Heart left ventricle (tissue), 16 donors: ENCODE data around the gene UBE2U. TPM values are rescaled to one million over a fixed set of nuclear protein-coding genes. Genes with fewer than 3 reads are reported as not detected.

Experiments
- ATAC-seq, 4 donors: fragments of 200-7000 bp; cut with Tn5 transposase; one replicate each; pipeline ENCODE4 v1.9.1; 2020 to 2022; ENCODE audit warnings: moderate library complexity in 4 of 4, mild to moderate bottlenecking in 3 of 4, moderate number of reproducible peaks in 1 of 4
- DNase-seq, 5 donors: peaks; one replicate each; pipeline ENCODE4 v3.0.0-alpha.2; 2020
- H3K27ac ChIP-seq, 12 donors: fragments of 200-600 bp; sonication (generic) in 4 of 12; one replicate each; pipeline versions ENCODE4 v1.5.0 to v1.8.0; 2016 to 2022; ENCODE audit warnings: mild to moderate bottlenecking in 2 of 12
- H3K27me3 ChIP-seq, 9 donors: fragments of 200-600 bp; sonication (generic) in 2 of 9; one replicate each; pipeline versions ENCODE4 v1.5.1 to v1.8.0; 2016 to 2022; ENCODE audit warnings: mild to moderate bottlenecking in 3 of 9
- H3K36me3 ChIP-seq, 9 donors: fragments of 200-600 bp; sonication (generic) in 2 of 9; one replicate each; pipeline versions ENCODE4 v1.5.0 to v1.8.0; 2018 to 2022; ENCODE audit warnings: mild to moderate bottlenecking in 2 of 9
- H3K4me1 ChIP-seq, 12 donors: fragments of 200-600 bp; sonication (generic) in 4 of 12; one replicate each; pipeline versions ENCODE4 v1.5.0 to v1.8.0; 2016 to 2022; ENCODE audit warnings: mild to moderate bottlenecking in 3 of 12
- H3K4me3 ChIP-seq, 12 donors: fragments of 200-600 bp; sonication (generic) in 4 of 12; one replicate each; pipeline versions ENCODE4 v1.5.0 to v1.8.0; 2017 to 2022; ENCODE audit warnings: mild to moderate bottlenecking in 9 of 12, moderate library complexity in 4 of 12
- H3K9me3 ChIP-seq, 12 donors: fragments of 200-600 bp; sonication (generic) in 4 of 12; one replicate each; pipeline versions ENCODE4 v1.5.0 to v1.8.0; 2016 to 2022; ENCODE audit warnings: mild to moderate bottlenecking in 1 of 12
- CTCF ChIP-seq, 12 donors: fragments of 200-600 bp; sonication (generic) in 4 of 12; IDR thresholded peaks; one replicate each; pipeline versions ENCODE4 v1.5.0 to v1.8.0; 2018 to 2022; ENCODE audit warnings: antibody characterized with exemption in 12 of 12, mild to moderate bottlenecking in 5 of 12
- POLR2A ChIP-seq, 2 donors: fragments of 450-650 bp; IDR thresholded peaks; one replicate each; pipeline ENCODE4 v1.6.1; 2017; ENCODE audit warnings: antibody characterized with exemption in 2 of 2, mild to moderate bottlenecking in 2 of 2, moderate library complexity in 2 of 2
- WGBS, 4 donors: extraction: QIAGEN DNeasy Blood & Tissue Kit in 2 of 4; methylation state at CpG; one replicate each; pipeline versions ENCODE4 v1.1.5 to v1.1.7; 2013 to 2018; 5-methylcytosine and 5-hydroxymethylcytosine counted together
- intact Hi-C, 10 donors: fragments of 100-400 bp; cut with DNase I; formaldehyde crosslinking; loops; one replicate each; pipeline versions ENCODE4 v1.11.1 to v1.14.2; 2022
- polyA plus RNA-seq, 2 donors: library from polyadenylated mRNA; stranded (reverse); fragments of 200-250 nt; gene quantifications; one replicate each; pipeline ENCODE4 v1.2.3, GENCODE V29; 2013
- total RNA-seq, 9 donors: library from RNA; depleted of rRNA in 2 of 9; stranded (reverse); fragments of >200 nt in 2 of 9; fragmentation: NEBNext Ultra II Directional in 3 of 9; extraction: Animal tissue kit (Norgen Biotek cat#: 25700) in 3 of 9; gene quantifications; one replicate each; pipeline versions ENCODE4 v1.1.0 to v1.2.4, GENCODE V29; 2016 to 2023
- donor health status: ischemic (EF 13 %, LVEDD 7.1; RV severe dilation, severe dysfunction).
- donor health status: healthy with polysubstance abuse.
- donor health status: DM: no; HTN: yes; CAD: no.
- donor health status: DM: no; HTN: no; CAD: no.
- donor health status: ischemic (EF 25% LVEDD 6.9; RV normal size, moderate dysfunction).
- donor health status: ischemic (EF 25% LVEDD 5.7; RV mildly dilated, moderate dysfunction).
- donor health status: healthy.
- donor health status: DM: yes; HTN: yes; CAD: no.
- donor health status: ischemic (EF 35%, LVEDD 5.7; RV mildly dilated, moderate dysfunction).
- donor health status: nonischemic (EF 11% LVEDD 7.7; RV severe dilation, severe dysfunction).
- donor health status: DM: yes; HTN: yes; CAD: no.
- donor health status: PGD.
- donor health status: ischemic (EF 29% LVEDD 5.4; RV normal size, mild dysfunction).
- donor health status: nonischemic (EF 23%, LVEDD 6.1; RV moderate dilation, normal function).

Gene UBE2U
- total and polyA plus RNA-seq, 11 donors: 0.19 to 2.7 (median 2.5) TPM; not detected in 8

- Histone ChIP-seq H3K9me3 (no peaks in the 10 kb centered on the region), H3K27ac (peak overlapping the region in 10 of 12 donors; percentile 9 to 75 (median 46)), H3K4me3 (no peak overlapping the region), H3K4me1 (peaks cover 0 to 19% (median 3%) of the 10 kb centered on the region in 12 donors), H3K36me3 (no peaks in the 10 kb centered on the region), H3K27me3 (no peaks in the 10 kb centered on the region)
- intact Hi-C loops: no loop called here
- ATAC-seq: peak; percentile 70 to 85 (median 79)
- DNase-seq: peak in 3 of 5 donors; percentile 42 to 78 (median 66)
- WGBS, 4 donors: 60 to 74% (median 67%) methylated on average over 10 of the region's 10 CpGs
- TF ChIP-seq POLR2A (IDR thresholded peaks at IDR 0.05) (no peak), CTCF (IDR thresholded peaks at IDR 0.05) (no peak)
Measured at GRCh38 chr1:64186138-64186897, 17.1 kb upstream of the UBE2U start.

- Histone ChIP-seq H3K27ac (peak overlapping the region in 7 of 12 donors; percentile 24 to 75 (median 47)), H3K4me3 (no peak overlapping the region), H3K27me3 (no peaks in the 10 kb centered on the region), H3K9me3 (no peaks in the 10 kb centered on the region), H3K4me1 (peaks cover 0 to 19% (median 3%) of the 10 kb centered on the region in 12 donors), H3K36me3 (no peaks in the 10 kb centered on the region)
- no peak for TF ChIP-seq CTCF (IDR thresholded peaks at IDR 0.05)
- no peak for TF ChIP-seq POLR2A (IDR thresholded peaks at IDR 0.05)
- WGBS, 4 donors: 70 to 86% (median 82%) methylated on average over 7 of the region's 7 CpGs
- DNase-seq (no peak), ATAC-seq (peak in 2 of 4 donors; percentile 15 to 22)
- intact Hi-C loops: no loop called here
Measured at GRCh38 chr1:64186898-64187280, 16.5 kb upstream of the UBE2U start.

- 45 to 98% (median 87%) methylated on average over 1 to 4 of the region's 4 CpGs for WGBS, 4 donors
- Histone ChIP-seq H3K9me3 (no peaks in the 10 kb centered on the region), H3K27me3 (no peaks in the 10 kb centered on the region), H3K36me3 (no peaks in the 10 kb centered on the region), H3K27ac (no peak overlapping the region), H3K4me1 (peaks cover 0 to 19% (median 3%) of the 10 kb centered on the region in 12 donors), H3K4me3 (no peak overlapping the region)
- TF ChIP-seq CTCF (IDR thresholded peaks at IDR 0.05): no peak
- TF ChIP-seq POLR2A (IDR thresholded peaks at IDR 0.05): no peak
- DNase-seq (no peak), ATAC-seq (no peak)
- intact Hi-C loops: no loop called here
Measured at GRCh38 chr1:64187646-64188045, 15.8 kb upstream of the UBE2U start.

- Histone ChIP-seq H3K4me1 (peaks cover 0 to 14% (median 3%) of the 10 kb centered on the region in 12 donors), H3K9me3 (no peaks in the 10 kb centered on the region), H3K36me3 (no peaks in the 10 kb centered on the region), H3K27me3 (no peaks in the 10 kb centered on the region), H3K27ac (no peak overlapping the region), H3K4me3 (no peak overlapping the region)
- TF ChIP-seq CTCF (IDR thresholded peaks at IDR 0.05): no peak
- no peak for TF ChIP-seq POLR2A (IDR thresholded peaks at IDR 0.05)
- DNase-seq: no peak
- ATAC-seq: no peak
- intact Hi-C loops: no loop called here
- 95 to 98% (median 98%) methylated on average over 8 of the region's 8 CpGs for WGBS, 4 donors
Measured at GRCh38 chr1:64192290-64192689, 11.1 kb upstream of the UBE2U start.
